Mesendoderm (in vitro differentiated cells): ENCODE data around the gene CLIC3.

ENCODE experiments used
- DNase-seq: peaks from one replicate; pipeline ENCODE4 v3.0.0; 2013
- H2AK5ac ChIP-seq: 2 replicates; pipeline ENCODE4 v1.6.1; 2013; ENCODE audit warnings: low read length, inconsistent platforms
- H2BK120ac ChIP-seq: 2 replicates; pipeline ENCODE4 v1.6.1; 2013; ENCODE audit warnings: low read depth, mild to moderate bottlenecking, low read length, moderate library complexity, mixed read lengths
- H2BK15ac ChIP-seq: replicated peaks from 2 replicates; pipeline ENCODE4 v1.6.1; 2013; ENCODE audit warnings: low read depth, mild to moderate bottlenecking, moderate library complexity
- H2BK5ac ChIP-seq: 2 replicates; pipeline ENCODE4 v1.6.1; 2013; ENCODE audit warnings: low read length, inconsistent platforms
- H3K18ac ChIP-seq: 2 replicates; pipeline ENCODE4 v1.6.1; 2013; ENCODE audit warnings: mild to moderate bottlenecking, low read length, mixed read lengths
- H3K23ac ChIP-seq: one replicate; pipeline ENCODE4 v1.6.1; 2013; ENCODE audit warnings: low read length
- H3K27ac ChIP-seq: 2 replicates; pipeline ENCODE4 v1.5.1; 2013; ENCODE audit warnings: low read depth, mild to moderate bottlenecking, inconsistent platforms, low read length, moderate library complexity
- H3K27me3 ChIP-seq: 2 replicates; pipeline ENCODE4 v1.6.1; 2013; ENCODE audit warnings: low read length, control low read depth, mild to moderate bottlenecking, inconsistent platforms; ENCODE audit not compliant: insufficient read depth, poor library complexity
- H3K36me3 ChIP-seq: 2 replicates; pipeline ENCODE4 v1.6.1; 2013; ENCODE audit warnings: low read length, inconsistent platforms; ENCODE audit not compliant: control insufficient read depth, insufficient read depth
- H3K4ac ChIP-seq: one replicate; pipeline ENCODE4 v1.6.1; 2013; ENCODE audit warnings: low read depth, mild to moderate bottlenecking, low read length, moderate library complexity
- H3K4me1 ChIP-seq: 2 replicates; pipeline ENCODE4 v1.6.1; 2013; ENCODE audit warnings: low read depth, low read length, inconsistent platforms; ENCODE audit not compliant: control insufficient read depth
- H3K4me2 ChIP-seq: 2 replicates; pipeline ENCODE4 v1.6.1; 2013; ENCODE audit warnings: low read length
- H3K4me3 ChIP-seq: 2 replicates; pipeline ENCODE4 v1.5.1; 2013; ENCODE audit warnings: mild to moderate bottlenecking, low read length
- H3K56ac ChIP-seq: one replicate; pipeline ENCODE4 v1.6.1; 2013; ENCODE audit warnings: low read length
- H3K79me1 ChIP-seq: 2 replicates; pipeline ENCODE4 v1.6.1; 2013; ENCODE audit warnings: low read length, inconsistent platforms
- H3K79me2 ChIP-seq: 2 replicates; pipeline ENCODE4 v1.6.1; 2013; ENCODE audit warnings: mild to moderate bottlenecking, low read length; ENCODE audit not compliant: control insufficient read depth, insufficient read depth
- H3K9ac ChIP-seq: 2 replicates; pipeline ENCODE4 v1.6.1; 2013; ENCODE audit warnings: low read length, inconsistent platforms
- H4K5ac ChIP-seq: one replicate; pipeline ENCODE4 v1.6.1; 2013; ENCODE audit warnings: low read length
- H4K8ac ChIP-seq: one replicate; pipeline ENCODE4 v1.6.1; 2013; ENCODE audit warnings: low read depth, mild to moderate bottlenecking, control low read depth, low read length, moderate library complexity
- WGBS: extraction: QIAGEN DNeasy Blood & Tissue Kit; methylation state at CpG from one replicate; pipeline ENCODE4 v1.1.7; 2013; ENCODE audit warnings: low lambda C conversion rate, missing lambda C conversion rate; ENCODE audit not compliant: insufficient coverage; ENCODE audit errors: extremely low coverage; 5-methylcytosine and 5-hydroxymethylcytosine counted together

CLIC3 gene

GRCh38 chr9:136980669-136981478 lies 15.5 kb downstream of the CLIC3 start:
- no peak overlapping the region for H2BK5ac ChIP-seq
- H2BK15ac ChIP-seq = no peak overlapping the region
- no peak overlapping the region for H4K5ac ChIP-seq
- H3K56ac ChIP-seq = no peak overlapping the region
- no peaks in the 10 kb centered on the region for H3K79me1 ChIP-seq
- no peak overlapping the region for H3K9ac ChIP-seq
- no CpG with 5 or more reads among the region's 16 CpGs for WGBS
- no peak overlapping the region for H2AK5ac ChIP-seq
- H3K27ac ChIP-seq = no peak overlapping the region
- H3K4me1 ChIP-seq = no peaks in the 10 kb centered on the region
- H3K4me3 ChIP-seq = no peak overlapping the region
- peaks cover 8% of the 10 kb centered on the region for H3K27me3 ChIP-seq
- DNase-seq = no peak
- no peak overlapping the region for H3K23ac ChIP-seq
- H3K4ac ChIP-seq = no peak overlapping the region
- no peaks in the 10 kb centered on the region for H3K79me2 ChIP-seq
- H4K8ac ChIP-seq = no peak overlapping the region
- H3K18ac ChIP-seq = no peak overlapping the region
- no peak overlapping the region for H2BK120ac ChIP-seq
- H3K4me2 ChIP-seq = no peak overlapping the region
- H3K36me3 ChIP-seq = no peaks in the 10 kb centered on the region

- Histone ChIP-seq H3K56ac (no peak overlapping the region), H2BK120ac (no peak overlapping the region), H3K4me3 (no peak overlapping the region), H3K9ac (no peak overlapping the region), H3K23ac (no peak overlapping the region), H2AK5ac (no peak overlapping the region), H3K4me2 (no peak overlapping the region), H4K8ac (no peak overlapping the region), H3K79me1 (no peaks in the 10 kb centered on the region), H3K18ac (no peak overlapping the region), H3K79me2 (no peaks in the 10 kb centered on the region), H4K5ac (no peak overlapping the region), H3K27ac (no peak overlapping the region), H3K4me1 (no peaks in the 10 kb centered on the region), H3K4ac (no peak overlapping the region), H2BK5ac (no peak overlapping the region), H2BK15ac (no peak overlapping the region), H3K36me3 (no peaks in the 10 kb centered on the region), H3K27me3 (peaks cover 2% of the 10 kb centered on the region)
- no CpG with 5 or more reads among the region's 26 CpGs for WGBS
- peak; percentile 46 for DNase-seq
These were observed 16.4 kb downstream of the CLIC3 start for GRCh38 chr9:136979769-136980587.

DNA sequence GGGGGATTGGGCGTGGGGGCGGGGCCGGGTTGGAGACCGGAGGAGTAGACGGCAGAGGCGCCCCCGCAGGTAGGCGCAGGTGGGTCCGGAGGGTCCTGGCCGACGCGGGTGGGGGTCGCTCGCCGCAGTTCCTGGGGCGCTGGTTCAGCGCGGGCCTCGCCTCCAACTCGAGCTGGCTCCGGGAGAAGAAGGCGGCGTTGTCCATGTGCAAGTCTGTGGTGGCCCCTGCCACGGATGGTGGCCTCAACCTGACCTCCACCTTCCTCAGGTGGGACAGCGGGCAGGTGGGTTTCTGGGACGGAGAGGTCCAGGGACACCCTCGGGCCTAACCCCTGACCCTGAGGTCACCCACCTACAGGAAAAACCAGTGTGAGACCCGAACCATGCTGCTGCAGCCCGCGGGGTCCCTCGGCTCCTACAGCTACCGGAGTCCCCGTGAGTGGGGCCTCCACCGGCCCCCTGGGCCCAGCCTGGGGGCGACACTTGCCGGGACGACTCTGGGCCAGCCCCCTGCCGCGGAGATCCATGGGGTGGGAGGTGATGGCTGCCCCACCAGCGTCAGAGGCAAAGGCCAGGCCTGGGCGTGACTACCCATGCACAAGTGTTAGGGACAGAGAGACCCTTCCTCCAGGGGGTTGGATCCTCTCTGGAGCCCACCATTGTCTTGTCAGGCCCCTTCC lies 17.4 kb downstream of the CLIC3 start:
- Histone ChIP-seq H3K9ac (no peak overlapping the region), H3K79me1 (no peaks in the 10 kb centered on the region), H4K8ac (no peak overlapping the region), H3K4ac (no peak overlapping the region), H2BK120ac (no peak overlapping the region), H2BK15ac (no peak overlapping the region), H3K27me3 (no peaks in the 10 kb centered on the region), H3K18ac (no peak overlapping the region), H3K4me3 (no peak overlapping the region), H2AK5ac (no peak overlapping the region), H3K4me1 (no peaks in the 10 kb centered on the region), H3K23ac (no peak overlapping the region), H3K56ac (no peak overlapping the region), H3K36me3 (no peaks in the 10 kb centered on the region), H2BK5ac (no peak overlapping the region), H3K79me2 (no peaks in the 10 kb centered on the region), H4K5ac (no peak overlapping the region), H3K4me2 (no peak overlapping the region), H3K27ac (no peak overlapping the region)
- no peak for DNase-seq
- no CpG with 5 or more reads among the region's 41 CpGs for WGBS

- Histone ChIP-seq H3K79me1 (no peaks in the 10 kb centered on the region), H3K4me3 (no peak overlapping the region), H3K9ac (peak overlapping the region; percentile 57), H3K27ac (no peak overlapping the region), H3K4me1 (no peaks in the 10 kb centered on the region), H2BK15ac (no peak overlapping the region), H3K4ac (no peak overlapping the region), H3K23ac (no peak overlapping the region), H4K5ac (no peak overlapping the region), H3K79me2 (no peaks in the 10 kb centered on the region), H3K27me3 (no peaks in the 10 kb centered on the region), H2AK5ac (no peak overlapping the region), H3K4me2 (peak overlapping the region; percentile 84), H3K36me3 (no peaks in the 10 kb centered on the region), H3K56ac (peak overlapping the region; percentile 84), H4K8ac (no peak overlapping the region), H2BK5ac (no peak overlapping the region), H2BK120ac (no peak overlapping the region), H3K18ac (no peak overlapping the region)
- no CpG with 5 or more reads among the region's 78 CpGs for WGBS
- DNase-seq = peak; percentile 77
These were observed 18.1 kb downstream of the CLIC3 start for GRCh38 chr9:136978073-136978864.

- no peak overlapping the region for H3K4me3 ChIP-seq
- WGBS = no CpG with 5 or more reads among the region's 33 CpGs
These were observed 18.7 kb downstream of the CLIC3 start for GRCh38 chr9:136977649-136978072.

More at GRCh38 chr9:136977649-136978072, 18.7 kb downstream of the CLIC3 start:
- Histone ChIP-seq H2BK5ac (no peak overlapping the region), H3K23ac (no peak overlapping the region), H3K9ac (peak overlapping the region; percentile 57), H3K27me3 (no peaks in the 10 kb centered on the region), H4K5ac (no peak overlapping the region), H3K56ac (peak overlapping the region; percentile 84), H3K36me3 (no peaks in the 10 kb centered on the region), H3K27ac (no peak overlapping the region), H4K8ac (no peak overlapping the region), H2BK120ac (no peak overlapping the region), H3K79me1 (no peaks in the 10 kb centered on the region), H3K4ac (no peak overlapping the region), H2BK15ac (no peak overlapping the region), H3K4me2 (peak overlapping the region; percentile 84), H3K4me1 (no peaks in the 10 kb centered on the region), H2AK5ac (no peak overlapping the region), H3K79me2 (no peaks in the 10 kb centered on the region), H3K18ac (no peak overlapping the region)
- no peak for DNase-seq
